Pancreas (tissue), 10 donors: ENCODE results near the gene SYT8. TPM values are rescaled to one million over a fixed set of nuclear protein-coding genes. Genes with fewer than 3 reads are reported as not detected.

Experiments used
- ATAC-seq, 4 donors: fragments of 200-7000 bp; cut with Tn5 transposase; one replicate each; pipeline versions ENCODE4 v1.8.0 to v1.9.1; 2020; ENCODE audit warnings: mild to moderate bottlenecking in 4 of 4, moderate library complexity in 4 of 4
- DNase-seq, 6 donors: peaks; one replicate each; pipeline ENCODE4 v3.0.0-alpha.2; 2020
- FAIRE-seq: peaks from 2 replicates; lab custom pipeline; 2012; peaks lifted over from hg19 to GRCh38; lab: Jason Lieb, UNC
- H3K27ac ChIP-seq, 4 donors: fragments of 200-600 bp; sonication (generic); 1 replicate in 3 of 4; 2 replicates in 1 of 4; pipeline versions ENCODE4 v1.5.0 to v1.8.0; 2020
- H3K27me3 ChIP-seq, 4 donors: fragments of 200-600 bp; one replicate each; pipeline ENCODE4 v1.8.0; 2021
- H3K36me3 ChIP-seq, 3 donors: fragments of 200-600 bp; sonication (generic) in 1 of 3; one replicate each; pipeline versions ENCODE4 v1.5.0 to v1.8.0; 2020 to 2021
- H3K4me1 ChIP-seq, 3 donors: fragments of 200-600 bp; one replicate each; pipeline ENCODE4 v1.8.0; 2021
- H3K4me3 ChIP-seq, 4 donors: fragments of 200-600 bp; sonication (generic) in 2 of 4; one replicate each; pipeline versions ENCODE4 v1.5.0 to v1.8.0; 2020 to 2021
- H3K9me3 ChIP-seq, 4 donors: fragments of 200-600 bp; one replicate each; pipeline ENCODE4 v1.8.0; 2021
- CTCF ChIP-seq, 4 donors: fragments of 200-600 bp; sonication (generic) in 3 of 4; IDR thresholded peaks; one replicate each; pipeline versions ENCODE4 v1.5.0 to v1.8.0; 2021; ENCODE audit warnings: antibody characterized with exemption in 4 of 4
- WGBS, 2 donors: extraction: QIAGEN DNeasy Blood & Tissue Kit; methylation state at CpG; one replicate each; pipeline ENCODE4 v1.1.7; 2013; 5-methylcytosine and 5-hydroxymethylcytosine counted together
- intact Hi-C, 3 donors: fragments of 100-400 bp; cut with DNase I; formaldehyde crosslinking; loops; one replicate each; pipeline versions ENCODE4 v1.11.1 to v1.14.2; 2022
- polyA plus RNA-seq, 2 donors: library from polyadenylated mRNA; stranded (reverse); fragments of 200-250 nt; gene quantifications; one replicate each; pipeline ENCODE4 v1.2.3, GENCODE V29; 2013
- total RNA-seq, 6 donors: library from RNA; stranded (reverse); fragmentation: NEBNext Ultra II Directional in 4 of 6; extraction: Animal tissue kit (Norgen Biotek cat#: 25700) in 4 of 6; gene quantifications; one replicate each; pipeline versions ENCODE4 v1.2.1 to v1.2.4, GENCODE V29; 2021 to 2023
- donor health status: healthy with polysubstance abuse.
- donor health status: DM: no; HTN: no; CAD: no; lungs with moderate emphysema.
- donor health status: DM: no; HTN: no; CAD: no.
- donor health status: control.
- donor health status: control.
- donor health status: Bipolar disorder and iron deficiency.
- donor health status: DM: yes; HTN: yes; CAD: no.
- donor health status: DM: no; HTN: no; CAD: no.
- donor health status: DM: no; HTN: no; CAD: no.
- donor health status: DM: yes; HTN: yes; CAD: no.

SYT8 gene
- total RNA-seq (10 to 100 TPM in 3 of 6 donors, 1 to 10 TPM in 3; 3.6 to 34.2 (median 12.2) TPM), polyA plus RNA-seq (10 to 100 TPM; 43.7 to 64.8 TPM)

- Histone ChIP-seq H3K9me3 (no peaks in the 10 kb centered on the region), H3K4me3 (no peak within 1 kb of the TSS), H3K36me3 (no peaks in the 10 kb centered on the region), H3K27me3 (no peaks in the 10 kb centered on the region), H3K27ac (peak within 1 kb of the TSS; percentile 85 to 96 (median 93)), H3K4me1 (peaks cover 36 to 59% (median 38%) of the 10 kb centered on the region in 3 donors)
- intact Hi-C loops: loop anchor here in 2 of 3 donors (5.0 kb wide), 2 partner anchors 138 to 312 kb away; partner anchors contain the start of gene KRTAP5-6 (in 2 of the 2)
- WGBS, 2 donors: 81 to 82% methylated on average over 26 of the region's 26 CpGs
- TF ChIP-seq CTCF (IDR thresholded peaks at IDR 0.05): no peak
- DNase-seq (peak; percentile 48 to 91 (median 71)), FAIRE-seq (no peak), ATAC-seq (peak; percentile 0 to 18 (median 3))
Observed at GRCh38 chr11:1834779-1835670, at the start of gene SYT8. SYT8 (plus strand) TSS chr11:1834990; CDS start chr11:1835106, 116 bp downstream.

- peak in 2 of 4 donors; percentile 29 to 53 for ATAC-seq
- TF ChIP-seq CTCF (IDR thresholded peaks at IDR 0.05): no peak
- H3K9me3 ChIP-seq: no peaks in the 10 kb centered on the region
- no peak overlapping the region for H3K4me3 ChIP-seq
- H3K36me3 ChIP-seq: no peaks in the 10 kb centered on the region
- intact Hi-C loops: no loop called here
- H3K4me1 ChIP-seq: no peaks in the 10 kb centered on the region
- no peak for DNase-seq
- FAIRE-seq: no peak
- no peak overlapping the region for H3K27ac ChIP-seq
- H3K27me3 ChIP-seq: no peaks in the 10 kb centered on the region
- 78% methylated on average over 21 of the region's 21 CpGs for WGBS, 2 donors
Observed at GRCh38 chr11:1785749-1786413, 48.9 kb upstream of the SYT8 start.

DNA sequence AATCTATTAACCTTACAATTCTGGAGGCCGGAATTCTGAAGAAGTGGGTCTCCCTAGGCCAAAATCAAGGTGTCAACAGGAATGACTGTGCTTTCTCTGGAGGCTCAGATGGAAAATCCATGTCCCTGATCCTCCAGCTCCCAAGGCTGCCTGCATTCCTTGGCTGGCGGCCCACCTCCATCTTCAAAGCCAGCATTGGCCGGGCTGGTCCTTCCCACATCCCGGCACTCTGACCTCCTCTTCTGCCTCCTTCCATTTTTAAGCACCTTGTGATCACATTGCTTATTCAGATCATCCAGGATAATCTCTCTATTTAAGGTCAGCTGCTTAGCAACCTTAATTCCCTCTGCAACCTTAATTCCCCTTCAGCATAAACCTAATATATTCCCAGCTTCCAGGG lies 48.3 kb upstream of the SYT8 start:
- no peak for DNase-seq
- Histone ChIP-seq H3K27me3 (no peaks in the 10 kb centered on the region), H3K9me3 (no peaks in the 10 kb centered on the region), H3K27ac (no peak overlapping the region), H3K36me3 (no peaks in the 10 kb centered on the region), H3K4me3 (no peak overlapping the region), H3K4me1 (no peaks in the 10 kb centered on the region)
- ATAC-seq: no peak
- no peak for TF ChIP-seq CTCF (IDR thresholded peaks at IDR 0.05)
- WGBS, 2 donors: 90 to 96% methylated on average over 4 of the region's 4 CpGs
- no peak for FAIRE-seq
- intact Hi-C loops: no loop called here

DNA sequence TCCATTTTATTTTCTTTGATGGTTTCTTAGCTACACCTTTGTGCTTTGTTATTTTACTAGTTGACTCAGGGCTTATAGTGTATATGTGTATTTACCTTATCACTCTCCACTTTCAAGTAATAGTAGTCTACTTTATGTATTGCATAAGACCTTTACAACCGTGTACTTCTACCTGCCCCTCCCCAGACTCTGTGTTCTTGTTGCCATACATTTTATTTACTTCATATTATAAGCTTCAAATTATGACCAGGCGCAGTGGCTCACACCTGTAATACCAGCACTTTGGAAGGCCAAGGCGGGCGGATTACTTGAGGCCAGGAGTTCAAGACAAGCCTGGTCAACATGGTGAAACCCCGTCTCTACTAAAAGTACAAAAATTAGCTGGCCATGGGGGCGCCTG lies 42.9 kb upstream of the SYT8 start:
- DNase-seq: no peak
- intact Hi-C loops: no loop called here
- Histone ChIP-seq H3K36me3 (no peaks in the 10 kb centered on the region), H3K27me3 (no peaks in the 10 kb centered on the region), H3K4me3 (no peak overlapping the region), H3K27ac (no peak overlapping the region), H3K9me3 (no peaks in the 10 kb centered on the region), H3K4me1 (no peaks in the 10 kb centered on the region)
- ATAC-seq: no peak
- no peak for TF ChIP-seq CTCF (IDR thresholded peaks at IDR 0.05)
- WGBS, 2 donors: 85 to 92% methylated on average over 6 of the region's 6 CpGs
- FAIRE-seq: no peak
